Ishikawa (cell line): ENCODE data around the gene ACTR1A.

Experiments
- CEBPB ChIP-seq: IDR thresholded peaks from 2 replicates; pipeline ENCODE4 v1.6.1; 2012
- EGR1 ChIP-seq: IDR thresholded peaks from 2 replicates; pipeline ENCODE4 v1.6.1; 2012
- EP300 ChIP-seq: IDR thresholded peaks from 2 replicates; pipeline ENCODE4 v1.6.1; 2012; ENCODE audit warnings: borderline replicate concordance
- FOXM1 ChIP-seq: IDR thresholded peaks from 2 replicates; pipeline ENCODE4 v1.6.1; 2012; ENCODE audit warnings: low read depth, borderline replicate concordance
- NFIC ChIP-seq: IDR thresholded peaks from 2 replicates; pipeline ENCODE4 v1.6.1; 2012
- RAD21 ChIP-seq: IDR thresholded peaks from 2 replicates; pipeline ENCODE4 v1.6.1; 2012; ENCODE audit warnings: low read depth
- TAF1 ChIP-seq: IDR thresholded peaks from 2 replicates; pipeline ENCODE4 v1.6.1; 2012; ENCODE audit warnings: low read depth, mild to moderate bottlenecking
- TCF12 ChIP-seq: IDR thresholded peaks from 2 replicates; pipeline ENCODE4 v1.6.1; 2012; ENCODE audit warnings: low read depth
- TEAD4 ChIP-seq: IDR thresholded peaks from 2 replicates; pipeline ENCODE4 v1.6.1; 2012
- YY1 ChIP-seq: IDR thresholded peaks from 2 replicates; pipeline ENCODE4 v1.6.1; 2012; ENCODE audit warnings: low read depth
- TF ChIP-seq, protein P1 (sequence below): IDR thresholded peaks from 2 replicates; pipeline ENCODE4 v1.6.1; 2012; ENCODE audit warnings: low read depth, mild to moderate bottlenecking
- TF ChIP-seq, protein P2 (sequence below): IDR thresholded peaks from 2 replicates; pipeline ENCODE4 v1.6.1; 2012
- TF ChIP-seq, protein P3 (sequence below): IDR thresholded peaks from 2 replicates; pipeline ENCODE4 v1.6.1; 2012

DNA sequence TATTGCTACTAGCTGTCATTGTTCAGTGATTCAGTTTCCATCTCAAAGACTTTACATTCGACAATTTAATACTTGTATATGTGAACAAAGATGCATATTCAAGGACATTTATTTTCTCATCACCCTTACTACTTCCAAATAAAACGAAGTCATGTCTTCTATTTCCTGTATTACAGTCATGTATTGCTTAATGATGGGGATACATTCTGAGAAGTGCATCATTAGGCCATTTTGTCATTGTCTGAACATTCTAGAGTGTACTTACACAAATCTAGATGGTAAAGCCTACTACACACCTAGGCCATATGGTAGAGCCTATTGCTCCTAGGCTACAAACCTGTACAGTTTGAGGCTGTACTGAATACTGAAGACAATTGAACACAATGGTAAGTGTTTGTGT is 57.7 kb downstream of the ACTR1A start:
- TF ChIP-seq, protein P1, sequence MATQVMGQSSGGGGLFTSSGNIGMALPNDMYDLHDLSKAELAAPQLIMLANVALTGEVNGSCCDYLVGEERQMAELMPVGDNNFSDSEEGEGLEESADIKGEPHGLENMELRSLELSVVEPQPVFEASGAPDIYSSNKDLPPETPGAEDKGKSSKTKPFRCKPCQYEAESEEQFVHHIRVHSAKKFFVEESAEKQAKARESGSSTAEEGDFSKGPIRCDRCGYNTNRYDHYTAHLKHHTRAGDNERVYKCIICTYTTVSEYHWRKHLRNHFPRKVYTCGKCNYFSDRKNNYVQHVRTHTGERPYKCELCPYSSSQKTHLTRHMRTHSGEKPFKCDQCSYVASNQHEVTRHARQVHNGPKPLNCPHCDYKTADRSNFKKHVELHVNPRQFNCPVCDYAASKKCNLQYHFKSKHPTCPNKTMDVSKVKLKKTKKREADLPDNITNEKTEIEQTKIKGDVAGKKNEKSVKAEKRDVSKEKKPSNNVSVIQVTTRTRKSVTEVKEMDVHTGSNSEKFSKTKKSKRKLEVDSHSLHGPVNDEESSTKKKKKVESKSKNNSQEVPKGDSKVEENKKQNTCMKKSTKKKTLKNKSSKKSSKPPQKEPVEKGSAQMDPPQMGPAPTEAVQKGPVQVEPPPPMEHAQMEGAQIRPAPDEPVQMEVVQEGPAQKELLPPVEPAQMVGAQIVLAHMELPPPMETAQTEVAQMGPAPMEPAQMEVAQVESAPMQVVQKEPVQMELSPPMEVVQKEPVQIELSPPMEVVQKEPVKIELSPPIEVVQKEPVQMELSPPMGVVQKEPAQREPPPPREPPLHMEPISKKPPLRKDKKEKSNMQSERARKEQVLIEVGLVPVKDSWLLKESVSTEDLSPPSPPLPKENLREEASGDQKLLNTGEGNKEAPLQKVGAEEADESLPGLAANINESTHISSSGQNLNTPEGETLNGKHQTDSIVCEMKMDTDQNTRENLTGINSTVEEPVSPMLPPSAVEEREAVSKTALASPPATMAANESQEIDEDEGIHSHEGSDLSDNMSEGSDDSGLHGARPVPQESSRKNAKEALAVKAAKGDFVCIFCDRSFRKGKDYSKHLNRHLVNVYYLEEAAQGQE: no peak
- TF ChIP-seq TEAD4 (no peak), CEBPB (no peak), RAD21 (no peak), TAF1 (no peak), EP300 (no peak), NFIC (no peak), YY1 (no peak), EGR1 (no peak), TCF12 (no peak), FOXM1 (no peak)
- TF ChIP-seq, protein P2, sequence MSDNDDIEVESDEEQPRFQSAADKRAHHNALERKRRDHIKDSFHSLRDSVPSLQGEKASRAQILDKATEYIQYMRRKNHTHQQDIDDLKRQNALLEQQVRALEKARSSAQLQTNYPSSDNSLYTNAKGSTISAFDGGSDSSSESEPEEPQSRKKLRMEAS: no peak
- TF ChIP-seq, protein P3, sequence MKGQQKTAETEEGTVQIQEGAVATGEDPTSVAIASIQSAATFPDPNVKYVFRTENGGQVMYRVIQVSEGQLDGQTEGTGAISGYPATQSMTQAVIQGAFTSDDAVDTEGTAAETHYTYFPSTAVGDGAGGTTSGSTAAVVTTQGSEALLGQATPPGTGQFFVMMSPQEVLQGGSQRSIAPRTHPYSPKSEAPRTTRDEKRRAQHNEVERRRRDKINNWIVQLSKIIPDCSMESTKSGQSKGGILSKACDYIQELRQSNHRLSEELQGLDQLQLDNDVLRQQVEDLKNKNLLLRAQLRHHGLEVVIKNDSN: no peak
